ENCODE results near the gene CNTN3.

DNA sequence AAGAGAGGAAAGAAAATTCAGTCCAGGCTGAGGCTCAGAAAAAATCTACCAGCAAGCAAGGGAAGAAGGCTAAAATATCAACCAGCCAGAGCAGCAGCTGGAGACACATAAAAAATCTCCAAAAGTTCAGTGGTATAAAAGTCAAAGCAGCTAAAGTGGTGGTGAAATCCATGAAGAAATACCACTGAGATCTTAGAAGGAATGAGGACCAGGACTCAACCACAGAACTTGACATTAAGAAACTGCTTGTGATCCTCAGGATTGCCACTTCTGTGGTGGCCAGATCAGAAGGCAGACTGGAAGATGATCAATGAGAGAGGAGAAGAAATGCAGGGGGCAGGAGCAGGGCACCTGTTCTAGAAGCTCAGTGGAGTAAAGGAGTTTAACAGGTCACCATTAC is 22.5 kb downstream of the CNTN3 start:
- TF ChIP-seq, protein P1, sequence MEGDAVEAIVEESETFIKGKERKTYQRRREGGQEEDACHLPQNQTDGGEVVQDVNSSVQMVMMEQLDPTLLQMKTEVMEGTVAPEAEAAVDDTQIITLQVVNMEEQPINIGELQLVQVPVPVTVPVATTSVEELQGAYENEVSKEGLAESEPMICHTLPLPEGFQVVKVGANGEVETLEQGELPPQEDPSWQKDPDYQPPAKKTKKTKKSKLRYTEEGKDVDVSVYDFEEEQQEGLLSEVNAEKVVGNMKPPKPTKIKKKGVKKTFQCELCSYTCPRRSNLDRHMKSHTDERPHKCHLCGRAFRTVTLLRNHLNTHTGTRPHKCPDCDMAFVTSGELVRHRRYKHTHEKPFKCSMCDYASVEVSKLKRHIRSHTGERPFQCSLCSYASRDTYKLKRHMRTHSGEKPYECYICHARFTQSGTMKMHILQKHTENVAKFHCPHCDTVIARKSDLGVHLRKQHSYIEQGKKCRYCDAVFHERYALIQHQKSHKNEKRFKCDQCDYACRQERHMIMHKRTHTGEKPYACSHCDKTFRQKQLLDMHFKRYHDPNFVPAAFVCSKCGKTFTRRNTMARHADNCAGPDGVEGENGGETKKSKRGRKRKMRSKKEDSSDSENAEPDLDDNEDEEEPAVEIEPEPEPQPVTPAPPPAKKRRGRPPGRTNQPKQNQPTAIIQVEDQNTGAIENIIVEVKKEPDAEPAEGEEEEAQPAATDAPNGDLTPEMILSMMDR (IDR thresholded peaks at IDR 0.05): no peak
- no peak for TF ChIP-seq POLR2A (IDR thresholded peaks at IDR 0.05)
